Endothelial cell of umbilical vein (primary cell): ENCODE data around the gene SNAPC5. TPM values are rescaled to one million over a fixed set of nuclear protein-coding genes. Genes with fewer than 3 reads are reported as not detected.
A peak's percentile ranks its signal among the peaks of the same experiment; 100 is the strongest.

Source experiments
- BruUV-seq: library from RNA; stranded (reverse); fragments of 400-500 nt; replicated peaks from 2 replicates; lab custom pipeline; 2021; lab: Mats Ljungman, UMichigan
- CTCF ChIA-PET: fragments of 300-600, 350-600 bp; sonication (Branson Sonifier 250); formaldehyde crosslinking; loops from one replicate; lab custom pipeline; 2021; ENCODE audit warnings: antibody characterized with exemption, inconsistent platforms; lab: Charles Lee
- POLR2A ChIA-PET: fragments of 300-600, 350-600 bp; sonication (Branson Sonifier 250); formaldehyde crosslinking; loops from one replicate; lab custom pipeline; 2021; ENCODE audit warnings: antibody characterized with exemption, inconsistent platforms; lab: Charles Lee
- DNase-seq: peaks from one replicate; pipeline ENCODE4 v3.0.0-alpha.2; 2011; ENCODE audit warnings: low read depth, low spot score
- FAIRE-seq: peaks from 2 replicates; lab custom pipeline; 2011; peaks lifted over from hg19 to GRCh38; lab: Jason Lieb, UNC
- H2AFZ ChIP-seq: 2 replicates; pipeline ENCODE4 v1.6.0; 2012; ENCODE audit warnings: low read depth, low read length, control low read depth, inconsistent platforms
- H3K27ac ChIP-seq: 2 replicates; pipeline ENCODE4 v1.5.1; 2011; ENCODE audit warnings: low read depth, mild to moderate bottlenecking, control low read depth, low read length, moderate library complexity; ENCODE audit not compliant: insufficient read depth
- H3K27me3 ChIP-seq, 2 experiments: 2 replicates each; pipeline versions ENCODE4 v1.6.0 to v1.6.1; 2011; ENCODE audit warnings: low read length in 2 of 2, mixed read lengths in 1 of 2; ENCODE audit not compliant: control insufficient read depth in 2 of 2, insufficient read depth in 2 of 2
- H3K36me3 ChIP-seq, 2 experiments: 2 replicates in 1 of 2; 3 replicates in 1 of 2; pipeline ENCODE4 v1.5.1; 2011; ENCODE audit warnings: low read length in 2 of 2, mild to moderate bottlenecking in 1 of 2, moderate library complexity in 1 of 2; ENCODE audit not compliant: control insufficient read depth in 2 of 2, insufficient read depth in 2 of 2; ENCODE audit errors: extremely low read depth in 1 of 2
- H3K4me1 ChIP-seq: 3 replicates; pipeline ENCODE4 v1.5.1; 2011; ENCODE audit warnings: mild to moderate bottlenecking, low read length; ENCODE audit not compliant: control insufficient read depth, insufficient read depth; ENCODE audit errors: extremely low read depth
- H3K4me2 ChIP-seq: 2 replicates; pipeline ENCODE4 v1.6.1; 2011; ENCODE audit warnings: low read length, control low read depth, mixed read lengths; ENCODE audit not compliant: insufficient read depth
- H3K4me3 ChIP-seq, 3 experiments: fragments of 200-600 bp in 1 of 3; sonication (generic), shearing (Covaris generic) in 1 of 3; replicated peaks in 1 of 3; 2 replicates each; pipeline ENCODE4 v1.5.1; 2011 to 2016; ENCODE audit warnings: control low read depth in 3 of 3, low read length in 3 of 3, mild to moderate bottlenecking in 2 of 3, inconsistent platforms in 1 of 3, low read depth in 1 of 3, moderate library complexity in 1 of 3; ENCODE audit not compliant: insufficient read depth in 1 of 3
- H3K79me2 ChIP-seq: 2 replicates; pipeline ENCODE4 v1.6.0; 2012; ENCODE audit warnings: low read length, inconsistent platforms; ENCODE audit not compliant: control insufficient read depth, insufficient read depth
- H3K9ac ChIP-seq: replicated peaks from 2 replicates; pipeline ENCODE3; 2011; ENCODE audit warnings: low read length, control low read depth; ENCODE audit not compliant: insufficient read depth; ENCODE audit errors: extremely low read depth
- H3K9me1 ChIP-seq: replicated peaks from 3 replicates; pipeline ENCODE4 v1.6.0; 2011; ENCODE audit warnings: mild to moderate bottlenecking, low read length; ENCODE audit not compliant: control insufficient read depth, insufficient read depth; ENCODE audit errors: extremely low read depth
- H3K9me3 ChIP-seq: replicated peaks from 2 replicates; pipeline ENCODE4 v1.5.1; 2012; ENCODE audit warnings: low read length, inconsistent platforms; ENCODE audit not compliant: control insufficient read depth, insufficient read depth
- H4K20me1 ChIP-seq: replicated peaks from 2 replicates; pipeline ENCODE3; 2011; ENCODE audit warnings: mild to moderate bottlenecking, low read length; ENCODE audit not compliant: control insufficient read depth, insufficient read depth; ENCODE audit errors: extremely low read depth
- EZH2 ChIP-seq: IDR thresholded peaks from 2 replicates; pipeline ENCODE4 v1.6.1; 2012; ENCODE audit warnings: borderline replicate concordance, low read depth, mild to moderate bottlenecking, moderate library complexity, low read length, inconsistent platforms; ENCODE audit not compliant: severe bottlenecking
- FOS ChIP-seq: IDR thresholded peaks from 2 replicates; pipeline ENCODE4 v1.6.1; 2011; ENCODE audit warnings: mild to moderate bottlenecking, low read length, moderate library complexity, borderline replicate concordance; ENCODE audit not compliant: insufficient read depth
- JUN ChIP-seq: IDR thresholded peaks from 2 replicates; pipeline ENCODE4 v1.6.1; 2011; ENCODE audit warnings: borderline replicate concordance, low read depth; ENCODE audit not compliant: insufficient read length, insufficient read depth
- MYC ChIP-seq: IDR thresholded peaks from one replicate; pipeline ENCODE4 v1.6.1; 2011; ENCODE audit warnings: mild to moderate bottlenecking, low read depth, low read length
- POLR2A ChIP-seq: IDR thresholded peaks from 2 replicates; pipeline ENCODE4 v1.6.1; 2012; ENCODE audit warnings: low read depth, mild to moderate bottlenecking, control low read depth, low read length
- POLR2AphosphoS5 ChIP-seq: IDR thresholded peaks from 2 replicates; pipeline ENCODE4 v1.6.1; 2012; ENCODE audit warnings: low read depth, mild to moderate bottlenecking, control low read depth, low read length, moderate library complexity; ENCODE audit not compliant: insufficient read depth
- dilution Hi-C: fragments of 300-500 bp; cut with MboI; formaldehyde crosslinking; loops from one replicate; pipeline ENCODE4 v1.15.0; 2019; ENCODE audit warnings: low sequenced_read_pairs; ENCODE audit not compliant: extremely low pct_ligation_motif_present
- intact Hi-C: fragments of 100-400 bp; cut with micrococcal nuclease; formaldehyde crosslinking; loops from one replicate; pipeline ENCODE4 v1.10.0; 2022
- polyA plus RNA-seq, 4 experiments: library from polyadenylated mRNA; depleted of rRNA in 3 of 4; stranded (reverse) in 3 of 4; unstranded in 1 of 4; fragments of >200 nt; gene quantifications; 2 replicates each; pipeline versions ENCODE4 v1.2.1 to v1.2.3, GENCODE V29; 2011 to 2012; ENCODE audit warnings: missing spikeins in 1 of 4
- total RNA-seq: library from RNA; stranded (reverse); gene quantifications from 2 replicates; pipeline ENCODE4 v1.2.3, GENCODE V29; 2021
- TF ChIP-seq, protein P1 (sequence below): IDR thresholded peaks from 2 replicates; pipeline ENCODE4 v1.6.1; 2011; ENCODE audit not compliant: insufficient read depth, insufficient read length
- TF ChIP-seq, protein P2 (sequence below), 2 donors: IDR thresholded peaks; 1 replicate in 1 of 2; 2 replicates in 1 of 2; pipeline ENCODE4 v1.5.1; 2011; ENCODE audit warnings: low read length in 2 of 2, mild to moderate bottlenecking in 2 of 2, moderate library complexity in 2 of 2, control low read depth in 1 of 2, inconsistent platforms in 1 of 2, low read depth in 1 of 2; ENCODE audit not compliant: insufficient read depth in 1 of 2; ENCODE audit errors: extremely low read depth in 1 of 2

SNAPC5 gene
- total and polyA plus RNA-seq, 2 donors (not counting 3 experiments of a cell fraction or from before 2014, with no cell fraction given): 16.0 to 17.4 TPM

DNA sequence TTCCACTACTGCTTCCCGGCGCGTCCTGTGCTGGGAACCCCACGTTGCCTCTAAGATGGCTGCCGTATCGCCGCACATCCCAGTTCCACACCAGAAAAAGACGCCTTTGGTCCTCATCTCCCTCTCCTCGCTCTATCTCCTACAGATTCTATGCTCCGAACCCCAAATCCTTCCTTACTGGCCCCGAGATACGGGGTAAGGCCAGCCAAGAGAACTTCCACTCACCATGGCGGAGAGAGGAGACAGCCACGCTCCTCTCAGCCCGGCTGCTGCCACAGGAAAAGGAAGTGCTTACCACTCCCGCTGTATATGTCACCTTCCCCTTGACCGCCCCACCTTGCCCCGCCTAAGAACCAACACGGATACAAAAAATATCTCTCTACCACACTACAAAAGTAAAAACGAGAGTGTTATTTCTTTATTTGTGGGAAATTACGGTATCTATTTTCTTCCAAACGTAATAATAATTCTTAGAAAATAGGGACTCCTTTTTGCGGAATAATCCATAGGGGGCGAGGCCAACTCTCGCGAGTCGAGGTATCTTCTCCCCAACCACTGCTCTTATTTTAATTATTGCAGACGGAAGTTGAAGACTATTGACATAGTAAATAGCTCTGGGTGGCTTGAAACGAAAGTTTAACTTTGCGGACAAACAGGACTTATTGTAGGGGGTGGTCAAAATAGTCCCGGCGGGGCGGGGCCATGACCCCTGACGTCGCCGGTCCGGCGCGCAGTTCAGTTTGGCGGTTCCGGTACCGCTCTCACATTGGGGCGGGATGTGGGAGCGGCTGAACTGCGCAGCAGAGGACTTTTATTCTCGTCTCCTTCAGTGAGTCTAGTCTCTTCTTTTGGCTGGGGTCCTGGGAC lies 7.2 kb upstream of the SNAPC5 start, which contains the start of the genes RPL4 and ZWILCH:
Gene RPL4, minus strand, starts transcription at position 293 of the 867 bp plus-strand sequence. Its CDS starts 65 bp downstream, at position 228.
Gene ZWILCH, plus strand, starts transcription at position 764 of the 867 bp plus-strand sequence. Its CDS starts 13 bp downstream, at position 777.
- peak; percentile 79 for FAIRE-seq

More for the DNA sequence above, 7.2 kb upstream of the SNAPC5 start, which contains the start of the genes RPL4 and ZWILCH:
- ChIA-PET CTCF (interaction anchor here (2.0 kb wide), 1 partner anchor 11 kb away, joined by 5 read pairs; no protein-coding TSS in a partner anchor), POLR2A (interaction anchor here (1.2 kb wide), 1 partner anchor 610 kb away, joined by 3 read pairs; no protein-coding TSS in a partner anchor)
- Histone ChIP-seq H3K9ac (peak within 1 kb of the TSS; percentile 98), H3K79me2 (peaks cover 74% of the 10 kb centered on the region), H3K4me1 (peaks cover 28% of the 10 kb centered on the region), H3K27me3 (no peaks in the 10 kb centered on the region), H3K4me3 (peak within 1 kb of the TSS; percentile 93 to 98 (median 98)), H3K36me3 (peaks cover 20 to 27% of the 10 kb centered on the region in 2 experiments), H2AFZ (peak within 1 kb of the TSS; percentile 84), H3K9me1 (no peaks in the 10 kb centered on the region), H3K27ac (peak within 1 kb of the TSS; percentile 96), H4K20me1 (no peaks in the 10 kb centered on the region), H3K9me3 (no peaks in the 10 kb centered on the region), H3K4me2 (peak within 1 kb of the TSS; percentile 98)
- peak; percentile 72 for TF ChIP-seq MYC
- no peak for TF ChIP-seq EZH2
- TF ChIP-seq, protein P1, sequence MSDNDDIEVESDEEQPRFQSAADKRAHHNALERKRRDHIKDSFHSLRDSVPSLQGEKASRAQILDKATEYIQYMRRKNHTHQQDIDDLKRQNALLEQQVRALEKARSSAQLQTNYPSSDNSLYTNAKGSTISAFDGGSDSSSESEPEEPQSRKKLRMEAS: peak; percentile 21
- peak; percentile 79 for TF ChIP-seq POLR2A
- no peak for TF ChIP-seq FOS
- TF ChIP-seq JUN: no peak
- TF ChIP-seq POLR2AphosphoS5: peak; percentile 78
- TF ChIP-seq, protein P2, sequence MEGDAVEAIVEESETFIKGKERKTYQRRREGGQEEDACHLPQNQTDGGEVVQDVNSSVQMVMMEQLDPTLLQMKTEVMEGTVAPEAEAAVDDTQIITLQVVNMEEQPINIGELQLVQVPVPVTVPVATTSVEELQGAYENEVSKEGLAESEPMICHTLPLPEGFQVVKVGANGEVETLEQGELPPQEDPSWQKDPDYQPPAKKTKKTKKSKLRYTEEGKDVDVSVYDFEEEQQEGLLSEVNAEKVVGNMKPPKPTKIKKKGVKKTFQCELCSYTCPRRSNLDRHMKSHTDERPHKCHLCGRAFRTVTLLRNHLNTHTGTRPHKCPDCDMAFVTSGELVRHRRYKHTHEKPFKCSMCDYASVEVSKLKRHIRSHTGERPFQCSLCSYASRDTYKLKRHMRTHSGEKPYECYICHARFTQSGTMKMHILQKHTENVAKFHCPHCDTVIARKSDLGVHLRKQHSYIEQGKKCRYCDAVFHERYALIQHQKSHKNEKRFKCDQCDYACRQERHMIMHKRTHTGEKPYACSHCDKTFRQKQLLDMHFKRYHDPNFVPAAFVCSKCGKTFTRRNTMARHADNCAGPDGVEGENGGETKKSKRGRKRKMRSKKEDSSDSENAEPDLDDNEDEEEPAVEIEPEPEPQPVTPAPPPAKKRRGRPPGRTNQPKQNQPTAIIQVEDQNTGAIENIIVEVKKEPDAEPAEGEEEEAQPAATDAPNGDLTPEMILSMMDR (IDR thresholded peaks at IDR 0.05; ENCODE audit: extremely low read depth in 1 of 2, insufficient read depth in 1 of 2, low read depth in 1 of 2, low read length in 2 of 2): no peak
- dilution Hi-C loops (no loop called here), intact Hi-C loops (loop anchor here (2.0 to 5.0 kb wide), 3 partner anchors 62 to 348 kb away; partner anchors contain the start of gene SMAD6)
- no TSS peak for BruUV-seq
- DNase-seq: peak; percentile 86
